Stimulated activated CD4-positive, alpha-beta T cell treated with anti-CD3 and anti-CD28 coated beads, TNF-alpha, amount 100 ng/mL, for 24 hours (primary cell): ENCODE results near the gene TNFRSF4.

Experiments
- DNase-seq, 3 experiments: peaks; one replicate each; pipeline ENCODE4 v3.0.0-alpha.2; 2020; ENCODE audit warnings: low read depth in 3 of 3

TNFRSF4 gene

GRCh38 chr1:1170215-1171091 lies 43.5 kb downstream of the TNFRSF4 start:
- no peak for DNase-seq

DNA sequence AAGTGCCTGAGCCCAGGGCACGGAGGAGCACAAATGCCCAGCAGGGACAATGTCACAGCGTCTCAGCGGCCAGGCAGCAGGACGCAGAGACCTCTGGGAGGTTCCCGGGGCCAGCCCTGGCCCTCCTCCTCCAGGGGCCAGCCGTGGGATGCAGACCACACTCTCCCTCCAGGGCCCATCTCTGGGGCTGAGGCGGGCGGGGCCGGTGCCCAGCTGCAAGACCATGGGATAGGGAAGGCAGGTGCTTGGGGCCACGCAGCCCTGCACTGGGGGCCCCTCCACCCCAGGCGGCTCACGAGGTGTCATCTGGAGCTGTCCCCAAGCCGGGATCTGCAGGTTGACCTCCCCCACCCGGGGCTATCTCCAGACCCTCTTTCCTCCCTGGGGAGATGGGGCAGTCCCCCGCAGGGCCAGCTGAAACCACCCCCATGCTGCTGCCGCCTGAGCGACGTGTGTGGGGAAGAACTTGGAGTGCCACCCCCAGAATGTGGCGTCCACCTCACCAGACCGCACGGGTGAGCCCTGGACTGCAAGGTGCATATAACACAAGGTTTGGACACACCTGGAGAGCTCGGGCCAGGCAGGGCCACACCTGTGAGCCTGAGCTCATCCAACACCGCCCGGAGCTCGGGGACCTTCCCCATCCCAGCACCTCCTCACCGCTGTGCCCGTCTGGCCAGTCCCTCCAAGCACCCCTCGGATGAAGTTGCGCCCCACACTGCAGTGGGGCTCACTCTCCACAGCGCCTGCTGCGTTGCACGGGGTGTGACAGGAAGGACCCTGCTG lies 44.3 kb downstream of the TNFRSF4 start:
- no peak for DNase-seq

- no peak for DNase-seq
Observed at GRCh38 chr1:1168451-1169411, 45.2 kb downstream of the TNFRSF4 start.

- DNase-seq = no peak
Observed at GRCh38 chr1:1167841-1168450, 46.0 kb downstream of the TNFRSF4 start.

DNA sequence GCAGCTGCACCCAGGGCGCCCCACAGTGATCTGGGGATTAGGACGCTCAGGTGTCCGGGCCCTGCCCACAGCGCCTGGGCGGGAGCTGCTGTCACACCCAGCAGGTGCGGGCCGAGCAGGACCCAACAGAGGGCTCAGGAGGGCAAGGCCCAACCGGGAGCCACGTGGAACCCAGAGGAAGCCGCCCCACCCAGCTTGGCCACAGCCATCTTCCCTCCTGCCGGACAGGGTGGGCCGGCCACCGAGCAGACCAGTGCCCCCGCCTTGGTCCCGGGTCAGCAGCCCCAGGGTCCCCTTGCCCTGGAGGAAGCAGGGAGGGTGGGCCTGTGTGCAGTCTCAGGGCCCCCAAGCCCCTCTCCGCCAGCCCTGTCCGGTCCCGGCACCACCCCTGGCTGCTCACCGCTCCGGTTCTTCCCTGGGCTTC lies 46.5 kb downstream of the TNFRSF4 start:
- DNase-seq = no peak

- no peak for DNase-seq
Observed at GRCh38 chr1:1166642-1167397, 47.1 kb downstream of the TNFRSF4 start.

- no peak for DNase-seq
Observed at GRCh38 chr1:1165900-1166421, 48.0 kb downstream of the TNFRSF4 start.

DNA sequence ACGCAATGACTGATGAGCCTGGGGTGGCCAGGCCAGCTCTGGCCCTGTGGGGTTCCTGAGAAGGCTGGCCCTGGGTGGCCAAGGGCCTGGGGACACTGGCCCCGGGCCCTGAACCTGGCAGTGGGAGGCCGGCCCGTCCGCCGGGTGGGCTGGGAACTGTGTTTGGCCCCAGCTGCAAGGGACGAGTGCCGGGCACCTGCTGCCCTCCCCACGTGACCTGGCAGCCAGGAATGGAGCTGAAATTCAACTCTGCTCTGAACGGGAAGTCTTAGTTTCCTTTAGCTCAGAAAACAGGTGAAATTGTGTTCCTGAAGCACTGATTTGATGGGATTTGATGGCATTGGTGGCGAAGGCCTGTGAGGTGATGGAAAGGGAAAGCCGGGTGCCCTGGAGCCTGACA lies 48.5 kb downstream of the TNFRSF4 start:
- DNase-seq = no peak

GRCh38 chr1:1164701-1165451 lies 49.1 kb downstream of the TNFRSF4 start:
- DNase-seq = no peak

DNA sequence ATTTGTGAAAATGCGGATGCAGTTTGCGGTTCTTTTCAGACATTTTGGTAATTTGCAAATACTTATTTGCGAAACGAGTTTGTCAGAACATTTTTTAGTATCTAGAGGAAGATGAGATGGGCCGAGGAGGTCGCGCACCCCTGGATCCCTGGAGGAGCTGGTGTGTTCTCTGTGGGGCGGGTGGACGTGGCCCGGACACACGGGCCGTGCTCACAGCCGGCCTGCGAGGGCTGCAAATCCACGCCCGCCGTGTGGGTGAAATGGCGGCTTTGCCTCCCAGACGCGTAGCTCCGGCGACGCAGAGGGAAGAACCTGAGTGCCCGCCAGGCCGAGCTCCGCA lies 49.6 kb downstream of the TNFRSF4 start:
- no peak for DNase-seq

DNA sequence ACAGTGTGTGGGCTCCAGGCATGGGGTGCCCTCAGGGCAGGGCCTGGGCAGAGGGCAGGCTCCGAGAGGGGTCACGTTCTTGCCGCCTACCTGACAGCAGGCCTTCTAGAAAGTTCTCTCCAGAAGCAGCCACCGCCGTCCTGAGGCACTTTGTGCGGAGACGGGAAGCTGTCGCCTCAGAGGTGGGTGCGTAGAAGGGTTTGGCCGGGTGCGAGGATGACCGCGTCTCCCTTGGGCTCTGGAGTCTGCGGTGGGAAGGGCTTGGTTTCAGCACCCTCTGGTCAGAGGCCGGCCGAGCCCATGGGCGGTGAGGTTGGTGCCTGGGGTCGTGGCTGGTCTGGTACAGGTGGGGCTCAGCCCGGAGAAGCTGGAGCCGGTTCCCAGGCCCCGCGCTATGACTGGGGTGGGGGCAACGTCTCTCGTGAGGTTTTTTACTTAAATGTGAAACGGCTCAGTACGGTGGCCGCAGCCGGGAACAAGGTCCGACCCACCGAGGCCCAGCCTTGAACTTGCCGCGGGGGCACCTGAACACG lies 50.3 kb downstream of the TNFRSF4 start:
- DNase-seq = no peak

DNA sequence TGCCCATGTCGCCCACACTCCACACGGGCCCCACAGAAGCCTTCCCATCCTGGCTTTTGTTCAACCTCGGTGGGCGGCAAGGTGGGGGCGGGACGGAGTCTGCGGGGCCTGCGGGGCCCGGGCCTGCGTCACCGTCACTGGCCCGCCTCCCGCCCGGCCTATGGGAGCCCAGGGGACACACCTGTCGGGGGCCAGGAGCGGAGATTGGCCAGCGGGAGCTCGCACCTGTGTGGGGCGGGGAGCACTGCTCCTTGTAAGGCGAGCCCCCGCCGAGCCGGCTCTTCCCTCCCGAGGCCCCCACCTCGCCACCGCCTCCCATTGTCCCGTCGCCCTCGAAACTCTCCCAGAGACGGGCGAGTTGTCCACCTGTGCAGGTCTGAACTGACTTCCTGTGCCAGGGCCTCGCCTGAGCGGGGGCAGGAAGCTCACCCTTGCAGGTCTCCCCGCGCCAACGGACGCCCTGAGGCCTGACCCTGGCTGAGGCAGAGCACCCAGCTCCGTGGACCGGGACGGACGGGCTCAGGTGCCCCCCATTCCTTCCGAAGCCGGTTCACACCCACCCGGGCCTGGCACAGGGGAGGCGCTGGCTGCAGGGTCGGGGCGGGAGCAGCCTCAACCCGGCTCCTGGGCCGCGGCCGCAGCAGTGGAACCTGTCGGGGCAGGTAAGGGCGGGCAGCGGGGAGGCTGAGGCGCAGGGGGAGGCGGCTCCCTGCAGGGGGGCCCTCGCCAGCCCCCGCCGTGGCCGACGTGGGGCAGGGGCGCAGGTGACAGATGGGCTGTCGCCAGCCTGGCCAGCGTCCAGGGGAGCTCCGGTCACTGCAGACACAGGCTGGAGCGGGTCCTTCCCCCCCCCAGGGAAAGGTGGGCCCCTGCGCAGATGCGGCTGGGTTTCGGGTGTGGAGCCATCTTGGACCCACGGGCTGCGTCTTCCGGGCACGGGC lies 51.1 kb downstream of the TNFRSF4 start:
- DNase-seq = no peak

- DNase-seq = no peak
Observed at GRCh38 chr1:1161683-1162079, 52.3 kb downstream of the TNFRSF4 start.
